ENCODE results near the gene WBP11.
A peak's percentile ranks its signal among the peaks of the same experiment; 100 is the strongest.

Gene WBP11

DNA sequence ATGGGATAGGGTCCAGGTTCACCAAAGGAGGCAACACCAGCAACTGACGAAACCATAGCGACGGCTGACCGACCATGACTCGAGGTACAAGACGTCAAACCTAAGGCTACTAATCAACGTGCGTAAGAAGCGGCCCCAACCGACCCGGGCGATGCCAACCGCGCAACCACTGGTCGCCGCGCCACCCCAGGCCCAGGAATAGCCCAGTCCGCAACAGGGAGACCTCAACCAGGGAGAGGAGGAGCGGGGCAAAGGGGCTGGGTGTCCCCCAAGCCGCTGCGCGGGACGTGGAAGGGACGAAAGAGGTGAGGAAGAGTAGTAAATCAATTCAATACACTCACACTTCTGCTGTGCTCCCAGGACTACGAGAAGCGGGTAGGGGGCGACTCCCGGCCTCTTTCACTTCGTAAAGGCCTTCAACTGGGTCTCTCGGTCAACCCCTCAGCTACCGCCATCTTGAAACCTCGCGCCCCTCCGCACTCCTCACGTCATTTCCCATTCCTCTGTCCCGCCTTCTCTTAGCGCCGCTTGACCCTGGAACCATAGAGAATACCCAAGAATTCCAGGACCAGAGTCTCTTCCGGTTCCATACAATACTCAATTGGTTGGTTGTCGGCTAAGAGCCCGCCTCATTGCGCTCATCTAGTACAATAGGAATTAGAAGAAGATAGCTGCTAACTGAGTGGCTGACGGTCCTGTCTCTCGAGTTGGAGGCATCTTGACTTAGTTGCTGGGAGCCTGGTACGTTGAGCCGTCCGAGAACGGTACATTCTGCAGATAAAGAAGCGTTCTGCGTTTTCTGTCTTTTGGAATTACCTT is at the start of gene WBP11, which contains the start of gene C12orf60:
WBP11 (minus strand) TSS at position 468 of the 819 bp plus-strand sequence. CDS start 2,095 bp downstream, outside the sequence.
C12orf60 (plus strand) TSS at position 660 of the 819 bp plus-strand sequence. CDS start 19,266 bp downstream, outside the sequence.
- TF ChIP-seq, protein P1, sequence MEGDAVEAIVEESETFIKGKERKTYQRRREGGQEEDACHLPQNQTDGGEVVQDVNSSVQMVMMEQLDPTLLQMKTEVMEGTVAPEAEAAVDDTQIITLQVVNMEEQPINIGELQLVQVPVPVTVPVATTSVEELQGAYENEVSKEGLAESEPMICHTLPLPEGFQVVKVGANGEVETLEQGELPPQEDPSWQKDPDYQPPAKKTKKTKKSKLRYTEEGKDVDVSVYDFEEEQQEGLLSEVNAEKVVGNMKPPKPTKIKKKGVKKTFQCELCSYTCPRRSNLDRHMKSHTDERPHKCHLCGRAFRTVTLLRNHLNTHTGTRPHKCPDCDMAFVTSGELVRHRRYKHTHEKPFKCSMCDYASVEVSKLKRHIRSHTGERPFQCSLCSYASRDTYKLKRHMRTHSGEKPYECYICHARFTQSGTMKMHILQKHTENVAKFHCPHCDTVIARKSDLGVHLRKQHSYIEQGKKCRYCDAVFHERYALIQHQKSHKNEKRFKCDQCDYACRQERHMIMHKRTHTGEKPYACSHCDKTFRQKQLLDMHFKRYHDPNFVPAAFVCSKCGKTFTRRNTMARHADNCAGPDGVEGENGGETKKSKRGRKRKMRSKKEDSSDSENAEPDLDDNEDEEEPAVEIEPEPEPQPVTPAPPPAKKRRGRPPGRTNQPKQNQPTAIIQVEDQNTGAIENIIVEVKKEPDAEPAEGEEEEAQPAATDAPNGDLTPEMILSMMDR (IDR thresholded peaks at IDR 0.05; ENCODE audit: low read depth, low read length), result no peak
- peak within 1 kb of the TSS; percentile 92 for H3K4me3 ChIP-seq (ENCODE audit: low read depth, low read length)

DNA sequence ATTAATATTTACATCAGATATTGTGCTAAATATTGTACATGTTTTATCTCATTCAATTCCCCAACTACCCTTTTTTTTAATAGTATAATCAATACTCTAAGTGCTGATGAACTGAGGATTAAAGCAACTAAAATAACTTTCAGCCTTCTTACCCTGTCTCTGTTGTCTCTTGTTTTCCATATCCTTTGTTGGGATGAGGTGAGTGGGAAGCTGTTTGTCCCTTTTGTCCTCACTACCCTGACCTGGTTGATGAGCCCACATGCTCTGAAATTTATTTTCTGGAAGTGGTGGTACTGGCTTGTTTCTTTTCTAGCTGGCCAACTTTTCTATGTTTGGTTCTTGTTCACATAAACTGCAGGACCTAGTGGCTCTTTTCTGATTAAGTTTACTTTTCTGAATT is 49.6 kb upstream of the WBP11 start:
- TF ChIP-seq, protein P1 (IDR thresholded peaks at IDR 0.05; ENCODE audit: low read depth, low read length), result no peak
- H3K4me3 ChIP-seq (ENCODE audit: low read depth, low read length), result no peak overlapping the region

DNA sequence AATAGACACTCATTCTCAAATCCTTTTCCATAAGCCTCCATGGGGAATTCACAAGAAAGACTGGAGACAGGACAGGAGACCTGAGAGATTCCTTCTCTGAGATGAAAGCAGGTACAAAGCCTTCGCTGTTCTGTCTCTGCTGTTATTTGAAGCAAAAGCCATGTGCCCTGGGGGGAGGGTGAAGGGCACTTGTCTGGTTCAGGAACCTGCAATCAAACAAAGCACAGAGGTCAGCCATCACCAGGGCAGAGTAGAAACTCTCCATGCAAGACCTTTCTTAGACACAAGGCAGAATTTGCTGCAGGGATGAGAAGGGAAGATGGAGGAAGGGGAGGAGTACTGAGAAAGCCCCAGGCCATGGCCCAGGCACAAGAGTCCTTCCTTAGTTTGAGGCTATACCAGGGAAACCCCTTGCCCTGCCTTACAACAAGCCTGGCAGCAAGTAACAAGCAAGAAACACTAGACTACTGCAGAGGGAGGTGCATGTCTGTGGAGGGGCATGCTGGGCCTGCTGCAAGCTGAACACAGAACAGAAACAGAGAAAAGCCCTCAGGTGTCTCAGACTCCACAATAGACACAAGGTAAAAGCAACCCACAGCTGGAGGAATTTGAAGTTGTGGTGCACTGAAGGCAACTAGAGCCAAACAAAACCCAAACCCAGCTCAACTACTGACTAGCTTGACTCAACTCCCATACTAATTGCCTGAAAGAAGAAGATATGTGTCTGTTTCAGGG is 47.8 kb upstream of the WBP11 start:
- TF ChIP-seq, protein P1 (IDR thresholded peaks at IDR 0.05; ENCODE audit: low read depth, low read length), result no peak
- H3K4me3 ChIP-seq (ENCODE audit: low read depth, low read length), result no peak overlapping the region

- no peak overlapping the region for H3K4me3 ChIP-seq (ENCODE audit: low read depth, low read length)
- TF ChIP-seq, protein P1 (IDR thresholded peaks at IDR 0.05; ENCODE audit: low read depth, low read length), result no peak
Observed at GRCh38 chr12:14849661-14850060, 46.4 kb upstream of the WBP11 start.

DNA sequence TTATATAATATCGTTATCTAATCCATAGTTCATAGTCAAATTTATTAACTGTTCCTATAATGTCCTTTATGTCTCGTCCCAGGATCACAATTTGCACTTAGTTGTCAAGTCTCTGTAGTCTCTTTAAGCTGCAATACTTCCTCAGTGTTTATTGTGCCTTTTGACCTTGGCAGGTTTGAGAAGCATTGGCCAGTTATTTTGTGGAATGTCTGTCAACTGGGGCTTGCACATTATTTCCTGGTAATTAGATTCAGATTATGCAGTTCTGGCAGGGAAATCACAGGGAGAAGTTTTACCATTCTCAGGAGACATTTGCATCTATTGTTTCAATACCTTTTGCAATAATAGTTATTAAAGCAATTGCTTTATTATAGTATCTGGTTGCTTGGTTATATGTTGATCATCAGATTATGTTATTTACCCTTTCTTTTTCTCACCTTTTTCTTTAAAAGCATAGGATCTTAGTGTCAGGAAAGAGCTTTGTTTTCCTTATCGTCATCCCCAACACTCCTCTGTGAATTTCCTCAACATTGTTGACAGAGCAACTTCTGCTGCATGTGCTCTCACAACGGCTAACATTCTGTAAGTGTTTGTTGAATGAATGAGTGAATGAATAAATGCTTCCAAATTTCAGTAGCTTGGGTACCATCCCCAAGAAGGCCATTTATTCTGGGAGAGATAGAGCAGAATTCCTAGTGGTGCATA is 43.8 kb upstream of the WBP11 start:
- H3K4me3 ChIP-seq (ENCODE audit: low read depth, low read length), result no peak overlapping the region

DNA sequence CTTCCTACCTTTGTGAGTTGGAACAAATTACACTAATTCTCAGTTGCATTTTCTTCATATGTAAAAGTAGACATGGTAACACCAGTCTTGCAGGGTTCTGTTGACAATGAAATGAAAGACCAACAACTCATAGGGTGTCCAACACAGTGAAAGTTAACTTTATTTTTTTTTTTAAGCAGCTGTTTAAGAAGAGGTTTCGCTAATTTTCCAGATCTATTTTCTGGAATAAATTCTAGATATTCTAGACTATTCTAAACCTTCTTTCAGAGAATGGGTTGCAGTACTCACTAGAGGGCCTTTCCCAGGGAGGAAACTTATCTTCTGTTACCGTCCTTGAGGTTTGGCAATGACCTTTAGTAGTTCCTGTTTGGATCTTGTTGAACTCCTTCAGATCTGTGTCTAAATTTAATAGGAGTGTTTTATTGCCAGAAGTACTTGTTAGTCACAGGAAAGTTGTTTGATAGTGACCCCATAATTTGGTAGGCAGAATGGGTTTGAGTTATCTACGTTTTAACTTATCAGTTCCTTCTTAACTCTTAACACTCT is 42.8 kb upstream of the WBP11 start:
- no peak overlapping the region for H3K4me3 ChIP-seq (ENCODE audit: low read depth, low read length)
- TF ChIP-seq, protein P1 (IDR thresholded peaks at IDR 0.05; ENCODE audit: low read depth, low read length), result no peak

More for the DNA sequence above, 43.8 kb upstream of the WBP11 start:
- TF ChIP-seq, protein P1 (IDR thresholded peaks at IDR 0.05; ENCODE audit: low read depth, low read length), result no peak
